Natural killer cell (primary cell): ENCODE results near the gene FAM193A. TPM values are rescaled to one million over a fixed set of nuclear protein-coding genes. Genes with fewer than 3 reads are reported as not detected.

Experiments
- ATAC-seq, 3 donors: fragments of 150-1000 bp in 2 of 3; fragments of 200-7000 bp in 1 of 3; cut with Tn5 transposase; 1 replicate in 1 of 3; 2 replicates in 2 of 3; pipeline ENCODE4 v1.10.0; 2021; ENCODE audit warnings: mild to moderate bottlenecking in 2 of 3, moderate library complexity in 2 of 3
- DNase-seq, 2 donors: peaks; one replicate each; pipeline versions ENCODE4 v3.0.0 to v3.0.0-alpha.2; 2013 to 2021; ENCODE audit warnings: mixed read lengths in 1 of 2
- H3K27ac ChIP-seq: one replicate; pipeline ENCODE4 v1.5.1; 2013; ENCODE audit warnings: mild to moderate bottlenecking, low read length
- H3K27me3 ChIP-seq: one replicate; pipeline ENCODE4 v1.6.1; 2013; ENCODE audit warnings: low read length; ENCODE audit not compliant: control insufficient read depth, insufficient read depth
- H3K36me3 ChIP-seq: one replicate; pipeline ENCODE4 v1.6.1; 2013; ENCODE audit warnings: low read length; ENCODE audit not compliant: control insufficient read depth, insufficient read depth
- H3K4me1 ChIP-seq: one replicate; pipeline ENCODE4 v1.6.1; 2013; ENCODE audit warnings: low read length; ENCODE audit not compliant: control insufficient read depth, insufficient read depth
- H3K4me3 ChIP-seq: one replicate; pipeline ENCODE4 v1.5.1; 2013; ENCODE audit warnings: low read length
- H3K9me3 ChIP-seq: one replicate; pipeline ENCODE4 v1.6.1; 2013; ENCODE audit warnings: low read length; ENCODE audit not compliant: control insufficient read depth, insufficient read depth
- H3K27ac Mint-ChIP-seq, 2 donors: one replicate each; pipeline ENCODE4 v1.8.0; 2022; ENCODE audit warnings: mild to moderate bottlenecking in 2 of 2, mixed read lengths in 2 of 2, moderate library complexity in 1 of 2
- H3K27me3 Mint-ChIP-seq, 2 donors: one replicate each; pipeline ENCODE4 v1.8.0; 2022; ENCODE audit warnings: low read depth in 2 of 2, mixed read lengths in 2 of 2
- H3K36me3 Mint-ChIP-seq: one replicate; pipeline ENCODE4 v1.8.0; 2022; ENCODE audit warnings: mixed read lengths
- H3K4me1 Mint-ChIP-seq, 2 donors: one replicate each; pipeline ENCODE4 v1.8.0; 2022; ENCODE audit warnings: mixed read lengths in 2 of 2
- H3K4me3 Mint-ChIP-seq: one replicate; pipeline ENCODE4 v1.8.0; 2022; ENCODE audit warnings: mild to moderate bottlenecking, moderate library complexity, mixed read lengths
- H3K9me3 Mint-ChIP-seq, 2 donors: one replicate each; pipeline ENCODE4 v1.8.0; 2022; ENCODE audit warnings: mixed read lengths in 2 of 2
- CTCF ChIP-seq: fragments of 200-600 bp; IDR thresholded peaks from one replicate; pipeline ENCODE4 v1.8.0; 2022; ENCODE audit warnings: antibody characterized with exemption
- WGBS: methylation state at CpG from one replicate; pipeline ENCODE4 v1.1.7; 2013; ENCODE audit warnings: missing lambda C conversion rate; ENCODE audit not compliant: insufficient coverage; 5-methylcytosine and 5-hydroxymethylcytosine counted together
- intact Hi-C: fragments of 100-400 bp; cut with micrococcal nuclease; formaldehyde crosslinking; loops from one replicate; pipeline ENCODE4 v1.14.2; 2022
- total RNA-seq, 4 donors: library from RNA; stranded (reverse); fragments of 120-200 nt in 1 of 4; gene quantifications; one replicate each; pipeline versions ENCODE4 v1.2.3 to v1.2.4, GENCODE V29; 2013 to 2022

Gene FAM193A
- total RNA-seq, 3 donors from 2014 or later (not counting 1 experiment from before 2014, with no cell fraction given): 39.4 to 49.3 (median 48.1) TPM

GRCh38 chr4:2621419-2621818 is 85.0 kb downstream of the FAM193A start:
- no peak for TF ChIP-seq CTCF
- Histone ChIP-seq H3K27me3 (no peaks in the 10 kb centered on the region), H3K36me3 (peaks cover 6% of the 10 kb centered on the region), H3K27ac (no peak overlapping the region), H3K9me3 (no peaks in the 10 kb centered on the region), H3K4me3 (no peak overlapping the region), H3K4me1 (no peaks in the 10 kb centered on the region)
- Mint-ChIP-seq H3K4me3 (no peak overlapping the region), H3K9me3 (no peaks in the 10 kb centered on the region), H3K36me3 (no peaks in the 10 kb centered on the region), H3K4me1 (peaks cover 36 to 41% of the 10 kb centered on the region in 2 donors), H3K27me3 (no peaks in the 10 kb centered on the region), H3K27ac (no peak overlapping the region)
- WGBS: 94% methylated on average over 7 of the region's 7 CpGs
- DNase-seq (no peak), ATAC-seq (no peak)
- intact Hi-C loops: no loop called here

- Mint-ChIP-seq H3K4me1 (peaks cover 28 to 34% of the 10 kb centered on the region in 2 donors), H3K27ac (peak overlapping the region in 1 of 2 donors; percentile 66), H3K9me3 (no peaks in the 10 kb centered on the region), H3K36me3 (no peaks in the 10 kb centered on the region), H3K4me3 (no peak overlapping the region), H3K27me3 (no peaks in the 10 kb centered on the region)
- intact Hi-C loops: no loop called here
- Histone ChIP-seq H3K27ac (no peak overlapping the region), H3K4me1 (no peaks in the 10 kb centered on the region), H3K4me3 (no peak overlapping the region), H3K36me3 (peaks cover 8% of the 10 kb centered on the region), H3K9me3 (no peaks in the 10 kb centered on the region), H3K27me3 (no peaks in the 10 kb centered on the region)
- DNase-seq: no peak
- TF ChIP-seq CTCF: no peak
- WGBS: 96% methylated on average over 6 of the region's 6 CpGs
- no peak for ATAC-seq
Observed at GRCh38 chr4:2623442-2623841, 87.0 kb downstream of the FAM193A start.

- 93% methylated on average over 22 of the region's 22 CpGs for WGBS
- H3K9me3 ChIP-seq: no peaks in the 10 kb centered on the region
- no peaks in the 10 kb centered on the region for H3K27me3 Mint-ChIP-seq
- ATAC-seq: no peak
- H3K9me3 Mint-ChIP-seq: no peaks in the 10 kb centered on the region
- TF ChIP-seq CTCF: no peak
- peaks cover 24 to 30% of the 10 kb centered on the region in 2 donors for H3K4me1 Mint-ChIP-seq
- H3K4me1 ChIP-seq: no peaks in the 10 kb centered on the region
- DNase-seq: no peak
- H3K27ac ChIP-seq: no peak overlapping the region
- no peak overlapping the region for H3K4me3 ChIP-seq
- no peaks in the 10 kb centered on the region for H3K27me3 ChIP-seq
- intact Hi-C loops: no loop called here
- H3K4me3 Mint-ChIP-seq: no peak overlapping the region
- peak overlapping the region in 1 of 2 donors; percentile 71 for H3K27ac Mint-ChIP-seq
- H3K36me3 ChIP-seq: peaks cover 11% of the 10 kb centered on the region
- no peaks in the 10 kb centered on the region for H3K36me3 Mint-ChIP-seq
Observed at GRCh38 chr4:2624782-2625530, 88.5 kb downstream of the FAM193A start.

GRCh38 chr4:2626231-2626630 is 89.8 kb downstream of the FAM193A start:
- Histone ChIP-seq H3K27me3 (no peaks in the 10 kb centered on the region), H3K27ac (no peak overlapping the region), H3K36me3 (peaks cover 24% of the 10 kb centered on the region), H3K4me1 (no peaks in the 10 kb centered on the region), H3K9me3 (no peaks in the 10 kb centered on the region), H3K4me3 (no peak overlapping the region)
- peaks cover 13 to 19% of the 10 kb centered on the region in 2 donors for H3K4me1 Mint-ChIP-seq
- peak in 1 of 3 donors; percentile 40 for ATAC-seq
- intact Hi-C loops: no loop called here
- no peaks in the 10 kb centered on the region for H3K9me3 Mint-ChIP-seq
- TF ChIP-seq CTCF: no peak
- H3K27ac Mint-ChIP-seq: peak overlapping the region in 1 of 2 donors; percentile 35
- 91% methylated on average over 10 of the region's 10 CpGs for WGBS
- H3K27me3 Mint-ChIP-seq: no peaks in the 10 kb centered on the region
- no peak overlapping the region for H3K4me3 Mint-ChIP-seq
- no peak for DNase-seq
- no peaks in the 10 kb centered on the region for H3K36me3 Mint-ChIP-seq
